ENCODE measurements around the gene USP47.

USP47 gene

DNA sequence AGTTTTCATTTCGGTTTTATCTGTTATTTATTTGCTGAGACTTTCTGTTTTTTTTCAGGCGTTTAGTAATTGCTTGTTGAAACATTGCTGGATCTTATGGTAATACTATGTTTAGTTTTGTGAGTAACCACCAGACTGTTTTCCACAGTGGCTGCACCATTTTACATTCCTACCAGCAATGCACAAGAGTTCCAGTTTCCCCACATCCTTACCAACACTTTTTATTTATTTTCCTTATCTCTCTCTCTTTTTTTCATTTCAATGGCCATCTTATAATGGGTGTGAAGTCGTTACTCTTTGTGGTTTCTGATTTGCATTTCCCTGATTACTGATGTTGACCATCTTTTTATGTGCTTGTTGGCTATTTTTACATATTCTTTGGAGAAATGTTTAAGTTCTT is 23.7 kb downstream of the USP47 start:
- H3K4me1 ChIP-seq (ENCODE audit: insufficient read depth, low read length), result no peaks in the 10 kb centered on the region
- no peaks in the 10 kb centered on the region for H3K9me3 ChIP-seq (ENCODE audit: control insufficient read depth, insufficient read depth, low read length)
- no peak overlapping the region for H3K9ac ChIP-seq (ENCODE audit: low read depth, low read length)
- no peaks in the 10 kb centered on the region for H3K36me3 ChIP-seq (ENCODE audit: insufficient read depth, low read length)

DNA sequence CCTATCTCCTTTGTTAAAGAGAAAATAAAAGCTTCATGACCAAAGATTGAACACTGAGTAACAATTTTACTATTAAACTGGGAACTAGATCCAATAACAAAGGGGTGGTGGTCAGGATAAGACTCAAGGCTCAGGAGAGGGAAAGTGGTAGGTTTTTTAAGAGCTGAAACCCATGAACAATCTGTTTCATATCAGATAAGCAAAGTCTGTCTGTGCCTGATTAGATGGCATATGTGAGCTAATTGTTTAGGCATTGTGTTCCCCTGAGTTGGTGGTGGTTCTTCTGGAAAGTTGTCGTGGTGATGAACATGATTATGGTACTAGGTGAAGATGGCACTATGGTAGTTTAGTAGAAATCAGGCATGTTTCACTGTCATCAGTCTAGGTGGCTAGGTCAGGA is 24.4 kb downstream of the USP47 start:
- H3K9ac ChIP-seq (ENCODE audit: low read depth, low read length), result no peak overlapping the region
- no peaks in the 10 kb centered on the region for H3K9me3 ChIP-seq (ENCODE audit: control insufficient read depth, insufficient read depth, low read length)
- no peaks in the 10 kb centered on the region for H3K36me3 ChIP-seq (ENCODE audit: insufficient read depth, low read length)
- no peaks in the 10 kb centered on the region; the same call in 1 of the 2 replicates for H3K4me1 ChIP-seq (ENCODE audit: insufficient read depth, low read length)

GRCh38 chr11:11867720-11868119 is 25.9 kb downstream of the USP47 start:
- H3K9me3 ChIP-seq (ENCODE audit: control insufficient read depth, insufficient read depth, low read length), result no peaks in the 10 kb centered on the region
- no peak overlapping the region for H3K9ac ChIP-seq (ENCODE audit: low read depth, low read length)
- H3K4me1 ChIP-seq (ENCODE audit: insufficient read depth, low read length), result peaks cover 8% of the 10 kb centered on the region
- no peaks in the 10 kb centered on the region for H3K36me3 ChIP-seq (ENCODE audit: insufficient read depth, low read length)

GRCh38 chr11:11871991-11872401 is 30.2 kb downstream of the USP47 start:
- no peaks in the 10 kb centered on the region for H3K9me3 ChIP-seq (ENCODE audit: control insufficient read depth, insufficient read depth, low read length)
- peaks cover 8% of the 10 kb centered on the region for H3K4me1 ChIP-seq (ENCODE audit: insufficient read depth, low read length)
- no peaks in the 10 kb centered on the region for H3K36me3 ChIP-seq (ENCODE audit: insufficient read depth, low read length)
- H3K9ac ChIP-seq (ENCODE audit: low read depth, low read length), result no peak overlapping the region

DNA sequence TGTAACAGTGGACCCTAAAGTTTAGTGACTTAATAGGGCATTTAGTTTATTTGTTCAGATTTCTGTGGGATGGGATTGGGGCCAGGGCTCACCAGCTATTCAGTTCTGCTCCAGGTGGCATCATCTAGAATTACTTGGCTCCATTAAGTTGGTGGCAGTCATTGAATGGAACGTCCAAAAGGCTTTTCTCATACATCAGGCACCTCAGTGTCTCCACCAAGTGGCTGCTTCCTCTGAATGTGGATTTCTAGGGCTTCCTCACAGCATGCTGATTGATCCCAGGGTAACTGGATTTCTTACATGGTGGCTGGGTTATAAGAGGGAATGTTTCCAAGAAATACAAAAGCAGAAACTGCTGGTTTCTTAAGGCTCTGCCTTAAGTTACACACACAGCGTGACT is 34.7 kb downstream of the USP47 start:
- H3K9ac ChIP-seq (ENCODE audit: low read depth, low read length), result no peak overlapping the region
- H3K9me3 ChIP-seq (ENCODE audit: control insufficient read depth, insufficient read depth, low read length), result no peaks in the 10 kb centered on the region
- peaks cover 7% of the 10 kb centered on the region for H3K4me1 ChIP-seq (ENCODE audit: insufficient read depth, low read length)
- H3K36me3 ChIP-seq (ENCODE audit: insufficient read depth, low read length), result no peaks in the 10 kb centered on the region

- no peaks in the 10 kb centered on the region for H3K4me1 ChIP-seq (ENCODE audit: insufficient read depth, low read length)
- H3K9ac ChIP-seq (ENCODE audit: low read depth, low read length), result no peak overlapping the region
- H3K9me3 ChIP-seq (ENCODE audit: control insufficient read depth, insufficient read depth, low read length), result no peaks in the 10 kb centered on the region
- no peaks in the 10 kb centered on the region for H3K36me3 ChIP-seq (ENCODE audit: insufficient read depth, low read length)
Observed at GRCh38 chr11:11880179-11880578, 38.4 kb downstream of the USP47 start.

DNA sequence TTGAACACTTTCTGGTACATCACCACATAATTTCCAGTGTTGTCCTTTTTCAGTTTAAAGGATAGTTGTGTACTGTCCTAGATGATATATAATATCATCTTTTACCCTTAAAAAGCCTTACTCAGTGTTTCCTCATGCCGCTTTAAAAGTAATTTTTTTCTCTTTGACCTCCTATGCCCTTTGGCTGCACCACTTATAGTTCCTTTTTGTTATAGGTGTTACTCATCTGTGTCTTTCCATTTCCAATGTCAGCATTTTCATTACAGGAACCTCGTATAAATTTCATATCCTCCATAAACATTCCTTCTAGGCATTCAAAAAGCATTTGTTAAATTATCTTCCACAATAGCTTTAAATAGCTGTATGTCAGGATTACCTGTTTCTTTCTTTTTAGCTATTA is 40.8 kb downstream of the USP47 start:
- H3K4me1 ChIP-seq (ENCODE audit: insufficient read depth, low read length), result no peaks in the 10 kb centered on the region
- H3K9ac ChIP-seq (ENCODE audit: low read depth, low read length), result no peak overlapping the region
- 0 out of 2 replicates have a peak, but pooled peaks cover 3% of the 10 kb centered on the region for H3K36me3 ChIP-seq (ENCODE audit: insufficient read depth, low read length)
- H3K9me3 ChIP-seq (ENCODE audit: control insufficient read depth, insufficient read depth, low read length), result no peaks in the 10 kb centered on the region

DNA sequence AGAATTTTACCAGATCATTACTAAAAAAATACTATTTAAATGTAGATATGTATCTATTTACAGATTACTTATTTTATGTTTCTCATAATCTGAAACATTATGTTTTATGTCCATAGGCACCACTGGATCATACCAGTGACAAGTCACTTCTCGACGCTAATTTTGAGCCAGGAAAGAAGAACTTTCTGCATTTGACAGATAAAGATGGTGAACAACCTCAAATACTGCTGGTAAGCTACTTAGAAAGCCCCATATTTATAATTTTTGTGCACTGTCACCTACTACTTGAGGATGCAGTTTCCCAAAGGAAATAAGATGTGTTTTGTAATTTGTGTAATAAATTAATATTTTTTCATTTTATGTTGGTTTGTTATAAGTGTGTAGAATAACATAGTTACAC is 42.6 kb downstream of the USP47 start:
- H3K36me3 ChIP-seq (ENCODE audit: insufficient read depth, low read length), result 0 out of 2 replicates have a peak, but pooled peaks cover 3% of the 10 kb centered on the region
- H3K4me1 ChIP-seq (ENCODE audit: insufficient read depth, low read length), result no peaks in the 10 kb centered on the region
- no peaks in the 10 kb centered on the region for H3K9me3 ChIP-seq (ENCODE audit: control insufficient read depth, insufficient read depth, low read length)
- H3K9ac ChIP-seq (ENCODE audit: low read depth, low read length), result no peak overlapping the region

DNA sequence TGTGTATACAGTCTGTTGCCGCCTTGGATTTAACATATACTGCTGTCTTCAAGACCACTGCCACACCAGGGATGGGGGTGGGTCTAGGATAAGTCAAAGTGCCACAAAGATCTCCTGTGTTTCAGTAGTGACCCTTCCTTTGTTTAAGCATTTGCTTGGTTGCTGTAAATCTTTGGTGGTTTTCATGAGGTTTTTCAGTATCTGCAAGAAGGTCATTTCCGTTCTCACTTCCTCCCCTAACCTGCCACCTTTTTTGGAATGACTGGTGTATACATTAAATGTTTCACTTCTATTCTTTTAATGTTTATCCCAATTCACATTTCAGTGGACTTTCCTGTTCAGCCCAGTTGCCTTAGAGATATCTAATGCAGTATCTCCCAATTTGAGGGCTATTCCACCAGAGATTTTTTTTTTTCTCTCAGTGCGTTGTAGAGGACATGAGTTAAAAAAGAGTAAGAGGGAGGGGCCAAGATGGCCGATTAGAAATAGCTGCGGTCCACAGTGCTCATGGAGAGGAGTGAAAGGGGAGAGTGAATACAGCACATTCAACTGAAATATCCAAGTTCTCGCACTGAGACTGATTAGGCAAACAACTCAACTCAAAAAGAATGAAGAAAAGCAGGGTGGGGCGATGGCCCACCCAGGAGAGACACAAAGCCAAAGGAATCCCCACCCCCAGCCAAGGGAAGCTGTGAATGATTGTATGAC is 43.2 kb downstream of the USP47 start:
- Histone ChIP-seq H3K9me3 (ENCODE audit: control insufficient read depth, insufficient read depth, low read length) (no peaks in the 10 kb centered on the region), H3K36me3 (ENCODE audit: insufficient read depth, low read length) (0 out of 2 replicates have a peak, but pooled peaks cover 3% of the 10 kb centered on the region), H3K4me1 (ENCODE audit: insufficient read depth, low read length) (no peaks in the 10 kb centered on the region), H3K9ac (ENCODE audit: low read depth, low read length) (no peak overlapping the region)

- peaks cover 2% of the 10 kb centered on the region; the same call in 1 of the 2 replicates for H3K36me3 ChIP-seq (ENCODE audit: insufficient read depth, low read length)
- H3K4me1 ChIP-seq (ENCODE audit: insufficient read depth, low read length), result peaks cover 4% of the 10 kb centered on the region; the same call in 1 of the 2 replicates
- no peak overlapping the region for H3K9ac ChIP-seq (ENCODE audit: low read depth, low read length)
Observed at GRCh38 chr11:11894486-11894885, 52.7 kb downstream of the USP47 start.

DNA sequence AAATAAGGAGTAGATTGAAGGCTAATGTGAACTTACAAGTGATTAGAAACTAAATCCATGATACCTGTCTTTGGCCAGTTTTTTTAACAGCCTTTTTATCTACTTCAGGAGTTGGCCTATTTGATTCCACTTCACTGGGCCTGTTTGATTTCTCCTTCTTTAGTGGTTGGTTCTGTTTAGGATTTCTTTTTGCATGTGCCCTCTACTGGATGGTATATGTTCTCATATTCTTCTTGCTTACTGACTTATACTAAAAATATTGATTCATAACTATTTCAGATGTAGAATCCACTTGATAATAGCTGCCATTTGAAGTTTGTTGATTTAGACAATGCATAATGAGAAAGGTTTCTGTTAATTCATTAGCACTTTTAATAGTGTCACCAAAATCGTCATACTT is 53.9 kb downstream of the USP47 start:
- Histone ChIP-seq H3K9me3 (ENCODE audit: control insufficient read depth, insufficient read depth, low read length) (no peaks in the 10 kb centered on the region), H3K4me1 (ENCODE audit: insufficient read depth, low read length) (peaks cover 4% of the 10 kb centered on the region; the same call in 1 of the 2 replicates), H3K9ac (ENCODE audit: low read depth, low read length) (no peak overlapping the region), H3K36me3 (ENCODE audit: insufficient read depth, low read length) (peaks cover 2% of the 10 kb centered on the region; the same call in 1 of the 2 replicates)

More at GRCh38 chr11:11894486-11894885, 52.7 kb downstream of the USP47 start:
- H3K9me3 ChIP-seq (ENCODE audit: control insufficient read depth, insufficient read depth, low read length), result no peaks in the 10 kb centered on the region

DNA sequence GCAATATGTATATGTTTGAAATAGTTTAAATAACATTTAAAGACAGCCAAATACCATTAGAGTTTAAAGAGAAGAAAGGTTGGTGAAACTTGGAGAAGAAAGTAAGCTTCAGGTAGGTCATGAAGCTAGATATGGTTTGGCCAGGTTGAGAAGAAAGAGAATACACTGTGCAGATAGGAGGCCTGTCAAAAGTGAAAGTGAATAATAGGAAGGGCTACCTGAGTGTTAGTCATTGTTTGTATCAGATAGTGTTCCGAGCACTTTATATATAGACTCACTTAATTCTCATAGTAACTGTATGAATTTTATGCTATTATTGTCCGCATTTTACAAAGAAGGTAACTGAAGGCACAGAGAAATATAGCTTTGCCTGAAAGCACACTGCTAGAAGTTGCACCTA is 56.9 kb downstream of the USP47 start:
- Histone ChIP-seq H3K9me3 (ENCODE audit: control insufficient read depth, insufficient read depth, low read length) (no peaks in the 10 kb centered on the region), H3K9ac (ENCODE audit: low read depth, low read length) (no peak overlapping the region), H3K4me1 (ENCODE audit: insufficient read depth, low read length) (peaks cover 4% of the 10 kb centered on the region; the same call in 1 of the 2 replicates), H3K36me3 (ENCODE audit: insufficient read depth, low read length) (no peaks in the 10 kb centered on the region)

DNA sequence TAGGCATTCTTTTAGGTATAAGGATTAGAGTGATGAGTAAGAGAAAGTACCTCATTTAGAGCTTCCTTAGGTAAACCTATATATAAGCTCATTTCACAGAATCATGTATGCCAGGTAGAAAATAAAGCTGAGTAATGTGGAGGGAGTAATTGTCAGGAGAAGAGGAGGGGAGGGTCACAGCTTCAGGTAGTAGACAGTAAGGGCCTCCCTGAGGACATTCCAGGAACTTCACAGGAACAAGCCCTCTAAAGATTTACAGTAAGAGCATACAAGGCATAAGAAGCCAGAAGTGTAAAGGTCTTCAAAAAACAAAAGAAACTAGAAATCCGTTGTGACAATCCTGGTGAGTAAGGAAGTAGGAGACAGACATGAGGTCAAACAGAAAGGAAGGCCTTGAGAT is 57.6 kb downstream of the USP47 start:
- Histone ChIP-seq H3K36me3 (ENCODE audit: insufficient read depth, low read length) (no peaks in the 10 kb centered on the region), H3K9me3 (ENCODE audit: control insufficient read depth, insufficient read depth, low read length) (no peaks in the 10 kb centered on the region), H3K4me1 (ENCODE audit: insufficient read depth, low read length) (peaks cover 2% of the 10 kb centered on the region; the same call in 1 of the 2 replicates), H3K9ac (ENCODE audit: low read depth, low read length) (no peak overlapping the region)

DNA sequence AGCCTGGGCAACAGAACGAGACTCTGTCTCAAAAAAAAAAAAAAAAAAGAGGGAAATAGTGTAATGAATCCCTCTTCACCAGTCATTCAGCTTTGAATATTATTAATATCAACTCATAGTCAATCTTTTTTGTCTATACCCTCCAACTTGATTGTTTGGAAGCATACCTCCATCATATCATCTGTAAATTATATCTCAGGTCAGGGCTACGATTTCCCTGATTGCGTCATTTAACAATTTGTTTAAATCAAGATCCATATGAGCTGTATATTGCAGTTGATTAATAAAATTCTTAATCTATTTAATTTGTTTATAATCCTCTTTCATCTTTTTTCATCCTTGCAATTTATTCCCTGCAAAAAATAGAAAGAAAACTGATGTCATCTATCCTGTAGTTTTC is 60.2 kb downstream of the USP47 start:
- Histone ChIP-seq H3K36me3 (ENCODE audit: insufficient read depth, low read length) (no peaks in the 10 kb centered on the region), H3K9me3 (ENCODE audit: control insufficient read depth, insufficient read depth, low read length) (no peaks in the 10 kb centered on the region), H3K4me1 (ENCODE audit: insufficient read depth, low read length) (no peaks in the 10 kb centered on the region), H3K9ac (ENCODE audit: low read depth, low read length) (no peak overlapping the region)

DNA sequence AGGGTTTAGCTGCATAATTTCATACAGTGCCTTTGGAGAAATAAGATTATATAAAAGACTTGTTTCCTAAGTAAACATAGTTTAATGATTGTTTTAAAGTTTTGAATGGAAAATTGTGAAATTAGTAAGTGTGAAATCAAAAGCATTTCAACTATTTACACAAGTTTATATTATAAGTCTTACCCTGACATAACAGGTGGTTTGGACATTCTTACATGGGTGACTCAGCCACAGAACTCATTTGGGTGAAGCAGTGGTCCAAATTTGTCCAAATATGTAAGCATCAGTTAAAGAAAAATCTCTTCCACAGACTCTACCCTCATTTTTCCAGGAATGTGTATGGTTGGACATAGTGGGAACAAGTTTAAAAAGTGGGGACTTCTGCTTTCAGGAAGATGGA is 68.0 kb downstream of the USP47 start:
- 0 out of 2 replicates have a peak, but pooled peaks cover 4% of the 10 kb centered on the region for H3K36me3 ChIP-seq (ENCODE audit: insufficient read depth, low read length)
- H3K9me3 ChIP-seq (ENCODE audit: control insufficient read depth, insufficient read depth, low read length), result no peaks in the 10 kb centered on the region
- H3K4me1 ChIP-seq (ENCODE audit: insufficient read depth, low read length), result no peaks in the 10 kb centered on the region
- H3K9ac ChIP-seq (ENCODE audit: low read depth, low read length), result no peak overlapping the region

Data from ES-I3 (cell line).